Mesenchymal stem cell (in vitro differentiated cells and primary cell): ENCODE measurements around the gene KCNN3.

Experiments
- DNase-seq: peaks from one replicate; pipeline ENCODE4 v3.0.0-alpha.2; 2013
- H2AFZ ChIP-seq: one replicate; pipeline ENCODE4 v1.6.1; 2013; ENCODE audit warnings: low read depth, mild to moderate bottlenecking, control low read depth, inconsistent platforms, low read length, moderate library complexity
- H2AK5ac ChIP-seq: 2 replicates; pipeline ENCODE4 v1.6.1; 2013; ENCODE audit warnings: low read length, moderate library complexity, mild to moderate bottlenecking, inconsistent platforms; ENCODE audit not compliant: severe bottlenecking
- H2BK120ac ChIP-seq: one replicate; pipeline ENCODE4 v1.6.1; 2013; ENCODE audit warnings: low read depth, mild to moderate bottlenecking, inconsistent platforms, low read length, moderate library complexity
- H2BK12ac ChIP-seq, 2 experiments: one replicate each; pipeline ENCODE4 v1.6.1; 2013; ENCODE audit warnings: inconsistent platforms in 2 of 2, low read length in 2 of 2, mild to moderate bottlenecking in 2 of 2, moderate library complexity in 2 of 2, control low read depth in 1 of 2
- H2BK15ac ChIP-seq: one replicate; pipeline ENCODE4 v1.6.1; 2013; ENCODE audit warnings: mild to moderate bottlenecking, low read depth, inconsistent platforms; ENCODE audit not compliant: poor library complexity, severe bottlenecking
- H2BK5ac ChIP-seq: 2 replicates; pipeline ENCODE4 v1.6.1; 2013; ENCODE audit warnings: low read depth, mild to moderate bottlenecking, low read length, control low read depth, inconsistent platforms; ENCODE audit not compliant: poor library complexity, severe bottlenecking
- H3K14ac ChIP-seq, 2 experiments: one replicate each; pipeline ENCODE4 v1.6.1; 2013; ENCODE audit warnings: inconsistent platforms in 2 of 2, low read length in 2 of 2, control low read depth in 1 of 2, mild to moderate bottlenecking in 1 of 2, moderate library complexity in 1 of 2
- H3K18ac ChIP-seq, 2 experiments: one replicate each; pipeline ENCODE4 v1.6.1; 2013; ENCODE audit warnings: inconsistent platforms in 2 of 2, low read length in 2 of 2, control low read depth in 1 of 2, low read depth in 1 of 2, mild to moderate bottlenecking in 1 of 2
- H3K23ac ChIP-seq, 2 experiments: one replicate each; pipeline ENCODE4 v1.6.1; 2013; ENCODE audit warnings: inconsistent platforms in 2 of 2, low read length in 2 of 2, mild to moderate bottlenecking in 2 of 2, moderate library complexity in 2 of 2, control low read depth in 1 of 2
- H3K27ac ChIP-seq: 2 replicates; pipeline ENCODE4 v1.5.1; 2013; ENCODE audit warnings: mild to moderate bottlenecking, moderate library complexity, low read length, control low read depth, inconsistent platforms; ENCODE audit not compliant: poor library complexity, severe bottlenecking
- H3K27me3 ChIP-seq, 2 experiments: 2 replicates each; pipeline versions ENCODE4 v1.6.1 to v1.7.0; 2013; ENCODE audit warnings: low read length in 2 of 2, mild to moderate bottlenecking in 2 of 2, moderate library complexity in 2 of 2, control low read depth in 1 of 2, inconsistent platforms in 1 of 2; ENCODE audit not compliant: control insufficient read depth in 1 of 2, insufficient read depth in 1 of 2
- H3K36me3 ChIP-seq, 2 experiments: 2 replicates each; pipeline versions ENCODE4 v1.6.1 to v1.7.0; 2013; ENCODE audit warnings: low read length in 2 of 2, control low read depth in 1 of 2, inconsistent platforms in 1 of 2, low read depth in 1 of 2, mild to moderate bottlenecking in 1 of 2; ENCODE audit not compliant: insufficient read depth in 2 of 2, control insufficient read depth in 1 of 2
- H3K4ac ChIP-seq, 2 experiments: one replicate each; pipeline ENCODE4 v1.6.1; 2013; ENCODE audit warnings: inconsistent platforms in 2 of 2, low read length in 2 of 2, mild to moderate bottlenecking in 2 of 2, moderate library complexity in 2 of 2, control low read depth in 1 of 2, low read depth in 1 of 2
- H3K4me1 ChIP-seq: 2 replicates; pipeline ENCODE4 v1.6.1; 2013; ENCODE audit warnings: low read depth, low read length, control low read depth; ENCODE audit not compliant: control insufficient read depth, insufficient read depth
- H3K4me2 ChIP-seq: 2 replicates; pipeline ENCODE4 v1.6.1; 2013; ENCODE audit warnings: low read length, mild to moderate bottlenecking, inconsistent platforms; ENCODE audit not compliant: poor library complexity, severe bottlenecking
- H3K4me3 ChIP-seq, 2 experiments: 2 replicates each; pipeline versions ENCODE4 v1.5.1 to v1.7.0; 2013; ENCODE audit warnings: low read length in 2 of 2, mild to moderate bottlenecking in 2 of 2, control low read depth in 1 of 2, low read depth in 1 of 2; ENCODE audit not compliant: insufficient read depth in 1 of 2
- H3K79me1 ChIP-seq: replicated peaks from 2 replicates; pipeline ENCODE4 v1.6.1; 2013; ENCODE audit warnings: mild to moderate bottlenecking, control low read depth, low read length, inconsistent platforms; ENCODE audit not compliant: poor library complexity, severe bottlenecking
- H3K9ac ChIP-seq: 2 replicates; pipeline ENCODE4 v1.7.0; 2013; ENCODE audit warnings: mild to moderate bottlenecking, low read length, moderate library complexity
- H3K9me3 ChIP-seq: 2 replicates; pipeline ENCODE4 v1.7.0; 2013; ENCODE audit warnings: mild to moderate bottlenecking, low read length; ENCODE audit not compliant: control insufficient read depth
- H4K8ac ChIP-seq: one replicate; pipeline ENCODE4 v1.6.1; 2013; ENCODE audit warnings: inconsistent platforms, mild to moderate bottlenecking, low read length, moderate library complexity
- H4K91ac ChIP-seq: one replicate; pipeline ENCODE4 v1.6.1; 2013; ENCODE audit warnings: mild to moderate bottlenecking, low read length, inconsistent platforms
- WGBS: methylation state at CpG from one replicate; pipeline ENCODE4 v1.1.7; 2013; ENCODE audit warnings: mixed read lengths; 5-methylcytosine and 5-hydroxymethylcytosine counted together

The KCNN3 gene

DNA sequence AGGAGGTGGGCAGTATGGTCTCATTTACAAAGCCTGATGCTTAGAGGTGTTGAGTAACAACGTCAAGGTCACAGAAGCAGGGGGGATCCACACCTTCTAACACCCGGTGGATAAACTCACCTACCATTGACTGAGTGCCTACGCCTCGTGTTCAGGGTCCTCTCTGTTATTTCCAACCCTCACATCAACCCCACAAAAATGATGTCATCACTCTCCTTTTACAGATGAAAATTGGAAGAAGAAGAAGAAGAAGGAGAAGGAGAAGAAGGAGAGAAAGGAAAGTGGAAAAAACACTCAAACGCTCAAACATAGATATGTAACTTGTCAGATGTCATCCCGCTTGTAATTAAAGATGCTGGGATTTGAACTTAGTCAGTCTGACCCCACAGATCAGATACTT lies 653 bp upstream of the KCNN3 start:
- no peak overlapping the region for H2BK15ac ChIP-seq
- H3K27ac ChIP-seq, result no peak overlapping the region
- H3K9me3 ChIP-seq, result no peaks in the 10 kb centered on the region
- H2BK12ac ChIP-seq, result no peak overlapping the region
- H2BK120ac ChIP-seq, result no peak overlapping the region
- peaks cover 32% of the 10 kb centered on the region for H3K4me1 ChIP-seq
- H3K14ac ChIP-seq, result no peak overlapping the region
- H3K27me3 ChIP-seq, result peaks cover 16 to 89% of the 10 kb centered on the region in 2 experiments
- peak overlapping the region in 1 of 2 experiments; percentile 61 for H3K4me3 ChIP-seq
- H3K4me2 ChIP-seq, result no peak overlapping the region
- 61% methylated on average over 2 of the region's 6 CpGs for WGBS
- no peaks in the 10 kb centered on the region for H3K36me3 ChIP-seq
- peak overlapping the region in 1 of 2 experiments; percentile 29 for H3K18ac ChIP-seq
- no peak for DNase-seq
- H2BK5ac ChIP-seq, result no peak overlapping the region
- no peak overlapping the region for H3K9ac ChIP-seq
- no peak overlapping the region for H3K23ac ChIP-seq
- H2AK5ac ChIP-seq, result no peak overlapping the region
- peak overlapping the region; percentile 10 for H4K8ac ChIP-seq
- no peak overlapping the region for H2AFZ ChIP-seq
- H3K79me1 ChIP-seq, result no peaks in the 10 kb centered on the region
- no peak overlapping the region for H3K4ac ChIP-seq
- H4K91ac ChIP-seq, result no peak overlapping the region

DNA sequence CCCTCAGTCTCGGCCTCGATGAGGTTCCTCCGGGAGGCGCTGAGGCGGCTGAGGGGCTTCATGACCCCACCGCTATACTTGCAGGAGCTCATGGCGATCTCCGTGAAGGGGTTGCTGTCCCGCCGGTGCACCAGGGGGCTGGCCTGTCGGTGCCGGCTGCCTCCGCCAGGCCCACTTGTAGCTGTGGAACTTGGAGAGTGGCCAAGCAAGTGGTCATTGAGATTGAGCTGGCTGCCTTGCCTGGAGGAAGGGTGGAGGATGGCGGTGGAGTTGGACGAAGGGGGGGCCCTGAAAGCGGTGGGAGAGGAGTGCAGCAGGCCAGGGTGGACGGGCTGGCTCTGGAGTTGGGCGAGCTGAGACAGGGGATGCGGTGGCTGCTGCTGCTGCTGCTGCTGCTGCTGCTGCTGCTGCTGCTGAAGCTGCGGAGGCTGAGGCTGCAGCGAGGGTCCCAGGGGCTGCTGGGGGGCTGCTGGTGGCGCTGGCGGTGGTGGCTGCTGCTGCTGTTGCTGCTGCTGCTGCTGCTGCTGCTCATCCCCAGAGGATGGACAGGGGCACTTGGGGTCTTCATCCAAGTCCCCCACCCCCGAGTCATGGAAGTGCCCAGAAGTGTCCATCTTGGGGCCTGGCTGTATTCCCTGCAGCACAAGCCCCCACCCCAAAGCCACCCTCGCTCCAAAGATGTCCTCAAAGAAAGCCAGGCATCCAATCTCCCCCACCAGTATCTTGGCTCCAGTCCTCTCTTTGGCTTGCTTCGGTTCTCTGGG lies 548 bp downstream of the KCNN3 start:
- peak overlapping the region; percentile 12 for H3K4me2 ChIP-seq
- no peak overlapping the region for H2AK5ac ChIP-seq
- H3K9me3 ChIP-seq, result no peaks in the 10 kb centered on the region
- H3K23ac ChIP-seq, result no peak overlapping the region
- H2AFZ ChIP-seq, result no peak overlapping the region
- H3K36me3 ChIP-seq, result no peaks in the 10 kb centered on the region
- peak; percentile 49 for DNase-seq
- H4K8ac ChIP-seq, result peak overlapping the region; percentile 10
- H2BK15ac ChIP-seq, result peak overlapping the region; percentile 82
- H3K4ac ChIP-seq, result peak overlapping the region in 1 of 2 experiments; percentile 43
- no peak overlapping the region for H3K27ac ChIP-seq
- H2BK5ac ChIP-seq, result no peak overlapping the region
- no peak overlapping the region for H2BK120ac ChIP-seq
- peak overlapping the region; percentile 28 for H4K91ac ChIP-seq
- peak overlapping the region in 1 of 2 experiments; percentile 63 for H3K4me3 ChIP-seq
- WGBS, result 73% methylated on average over 26 of the region's 26 CpGs
- H2BK12ac ChIP-seq, result peak overlapping the region in 1 of 2 experiments; percentile 89
- peaks cover 34% of the 10 kb centered on the region for H3K4me1 ChIP-seq
- peak overlapping the region; percentile 7 to 37 for H3K18ac ChIP-seq
- H3K79me1 ChIP-seq, result no peaks in the 10 kb centered on the region
- H3K27me3 ChIP-seq, result peaks cover 16 to 88% of the 10 kb centered on the region in 2 experiments
- H3K9ac ChIP-seq, result peak overlapping the region; percentile 68
- H3K14ac ChIP-seq, result peak overlapping the region in 1 of 2 experiments; percentile 67

- Histone ChIP-seq H3K14ac (peak overlapping the region in 1 of 2 experiments; percentile 22), H2BK15ac (peak overlapping the region; percentile 12), H3K79me1 (no peaks in the 10 kb centered on the region), H3K27me3 (peaks cover 16 to 88% of the 10 kb centered on the region in 2 experiments), H3K9me3 (no peaks in the 10 kb centered on the region), H2BK5ac (no peak overlapping the region), H3K23ac (no peak overlapping the region), H2AFZ (no peak overlapping the region), H4K91ac (no peak overlapping the region), H3K27ac (no peak overlapping the region), H3K4me2 (no peak overlapping the region), H4K8ac (no peak overlapping the region), H3K36me3 (no peaks in the 10 kb centered on the region), H2AK5ac (peak overlapping the region; percentile 24), H3K4me1 (peaks cover 35% of the 10 kb centered on the region), H2BK12ac (peak overlapping the region in 1 of 2 experiments; percentile 40), H3K4me3 (peak overlapping the region in 1 of 2 experiments; percentile 63), H3K4ac (no peak overlapping the region), H3K9ac (peak overlapping the region; percentile 68), H3K18ac (peak overlapping the region in 1 of 2 experiments; percentile 25), H2BK120ac (no peak overlapping the region)
- 82% methylated on average over 15 of the region's 19 CpGs for WGBS
- DNase-seq, result no peak
Observed at GRCh38 chr1:154867841-154868605, 2.1 kb downstream of the KCNN3 start.
